Spleen (tissue), 11 donors: Measurements from ENCODE around the gene CCDC80. TPM values are rescaled to one million over a fixed set of nuclear protein-coding genes. Genes with fewer than 3 reads are reported as not detected.
A peak's percentile ranks its signal among the peaks of the same experiment; 100 is the strongest.

Experiments used
- DNase-seq: peaks from one replicate; pipeline ENCODE4 v3.0.0-alpha.2; 2020
- H3K27ac ChIP-seq, 8 donors: fragments of 200-600 bp; sonication (generic) in 7 of 8; 1 replicate in 4 of 8; 2 replicates in 4 of 8; pipeline versions ENCODE4 v1.5.0 to v1.8.0; 2016 to 2021; ENCODE audit warnings: inconsistent platforms in 4 of 8, mild to moderate bottlenecking in 4 of 8, moderate library complexity in 1 of 8
- H3K27me3 ChIP-seq, 7 donors: fragments of 200-600 bp; sonication (generic) in 6 of 7; replicated peaks in 1 of 7; 1 replicate in 4 of 7; 2 replicates in 3 of 7; pipeline versions ENCODE4 v1.5.0 to v1.8.0; 2016 to 2021; ENCODE audit warnings: inconsistent platforms in 3 of 7, mild to moderate bottlenecking in 1 of 7
- H3K36me3 ChIP-seq, 6 donors: fragments of 200-600 bp; sonication (generic) in 5 of 6; 1 replicate in 4 of 6; 2 replicates in 2 of 6; pipeline versions ENCODE4 v1.5.0 to v1.8.0; 2016 to 2021; ENCODE audit warnings: inconsistent platforms in 2 of 6
- H3K4me1 ChIP-seq, 6 donors: fragments of 200-600 bp; sonication (generic) in 5 of 6; 1 replicate in 3 of 6; 2 replicates in 3 of 6; pipeline versions ENCODE4 v1.5.0 to v1.8.0; 2016 to 2021; ENCODE audit warnings: inconsistent platforms in 3 of 6
- H3K4me3 ChIP-seq, 8 donors: fragments of 200-600 bp; sonication (generic) in 7 of 8; 1 replicate in 4 of 8; 2 replicates in 4 of 8; pipeline versions ENCODE4 v1.5.0 to v1.8.0; 2016 to 2021; ENCODE audit warnings: inconsistent platforms in 4 of 8, mild to moderate bottlenecking in 4 of 8, moderate library complexity in 2 of 8
- H3K9me3 ChIP-seq, 8 donors: fragments of 200-600 bp; sonication (generic) in 7 of 8; 1 replicate in 4 of 8; 2 replicates in 4 of 8; pipeline versions ENCODE4 v1.5.0 to v1.8.0; 2016 to 2021; ENCODE audit warnings: inconsistent platforms in 4 of 8
- CTCF ChIP-seq, 11 experiments: fragments of 200-600 bp in 7 of 11; fragments of 450-650 bp in 4 of 11; sonication (generic) in 4 of 11; IDR thresholded peaks in 8 of 11; conservative IDR thresholded peaks in 3 of 11; 1 replicate in 7 of 11; 2 replicates in 4 of 11; pipeline versions ENCODE4 v1.4.0 to v1.8.0; 2016 to 2021; ENCODE audit warnings: antibody characterized with exemption in 11 of 11, inconsistent platforms in 4 of 11, mild to moderate bottlenecking in 1 of 11
- POLR2A ChIP-seq, 3 donors: fragments of 450-650 bp; IDR thresholded peaks; one replicate each; pipeline ENCODE4 v1.5.1; 2017; ENCODE audit warnings: antibody characterized with exemption in 3 of 3, mild to moderate bottlenecking in 1 of 3
- POLR2AphosphoS5 ChIP-seq, 3 donors: sonication (generic); formaldehyde crosslinking; IDR thresholded peaks; one replicate each; pipeline ENCODE4 v1.5.1; 2017; ENCODE audit warnings: antibody characterized with exemption in 3 of 3
- WGBS, 5 donors: extraction: QIAGEN DNeasy Blood & Tissue Kit in 3 of 5; methylation state at CpG; one replicate each; pipeline versions ENCODE4 v1.1.5 to v1.1.7; 2013 to 2018; 5-methylcytosine and 5-hydroxymethylcytosine counted together
- intact Hi-C: fragments of 100-400 bp; cut with DNase I; formaldehyde crosslinking; loops from one replicate; pipeline ENCODE4 v1.15.0; 2023; ENCODE audit warnings: low total_unique reads
- polyA plus RNA-seq, 3 donors: library from polyadenylated mRNA; stranded (reverse); fragments of 200-250 nt; gene quantifications; one replicate each; pipeline ENCODE4 v1.2.1, GENCODE V29; 2013
- total RNA-seq, 7 donors: library from RNA; depleted of rRNA in 3 of 7; stranded (reverse); fragments of >200 nt in 3 of 7; fragmentation: NEBNext Ultra II Directional in 4 of 7; extraction: Animal tissue kit (Norgen Biotek cat#: 25700) in 4 of 7; gene quantifications; one replicate each; pipeline versions ENCODE4 v1.1.0 to v1.2.1, GENCODE V29; 2016 to 2021
- donor health status: healthy with polysubstance abuse.
- donor health status: DM: no; HTN: no; CAD: no; lungs with moderate emphysema.
- donor health status: DM: no; HTN: no; CAD: no.
- donor health status: Bipolar disorder and iron deficiency.
- donor health status: healthy.
- donor health status: DM: no; HTN: no; CAD: no.
- donor health status: DM: yes; HTN: yes; CAD: no.

CCDC80 gene
- total and polyA plus RNA-seq, 10 donors, result 5.2 to 99.9 (median 31.5) TPM

- DNase-seq, result peak; percentile 84
- no peaks in the 10 kb centered on the region for H3K9me3 ChIP-seq
- H3K4me1 ChIP-seq, result peaks cover 15 to 49% (median 27%) of the 10 kb centered on the region in 6 donors
- WGBS, 5 donors, result 12 to 31% (median 17%) methylated on average over 6 of the region's 6 CpGs
- H3K4me3 ChIP-seq, result peak overlapping the region in 1 of 8 donors; percentile 1
- H3K27me3 ChIP-seq, result no peaks in the 10 kb centered on the region
- intact Hi-C loops, result no loop called here
- H3K27ac ChIP-seq, result peak overlapping the region in 6 of 8 donors; percentile 25 to 64 (median 52)
- TF ChIP-seq POLR2AphosphoS5 (IDR thresholded peaks at IDR 0.05) (peak in 1 of 3 donors; percentile 45), CTCF (IDR thresholded peaks at IDR 0.05 in 8 of 11, conservative IDR thresholded peaks at IDR 0.05 in 3 of 11) (no peak)
- no peaks in the 10 kb centered on the region for H3K36me3 ChIP-seq
These were observed 35.8 kb upstream of the CCDC80 start for GRCh38 chr3:112676659-112677234.

GRCh38 chr3:112675943-112676535 is 35.1 kb upstream of the CCDC80 start:
- Histone ChIP-seq H3K4me3 (peak overlapping the region in 1 of 8 donors; percentile 1), H3K27ac (peak overlapping the region in 6 of 8 donors; percentile 25 to 64 (median 52))
- WGBS, 5 donors, result 61 to 77% (median 66%) methylated on average over 4 of the region's 4 CpGs

GRCh38 chr3:112675349-112675748 is 34.4 kb upstream of the CCDC80 start:
- Histone ChIP-seq H3K36me3 (no peaks in the 10 kb centered on the region), H3K9me3 (no peaks in the 10 kb centered on the region), H3K27ac (no peak overlapping the region), H3K4me3 (no peak overlapping the region), H3K4me1 (peaks cover 15 to 56% (median 29%) of the 10 kb centered on the region in 6 donors), H3K27me3 (no peaks in the 10 kb centered on the region)
- WGBS, 5 donors, result 62 to 90% (median 78%) methylated on average over 6 of the region's 6 CpGs
- no peak for DNase-seq
- TF ChIP-seq POLR2AphosphoS5 (IDR thresholded peaks at IDR 0.05), result no peak
- no peak for TF ChIP-seq POLR2A (IDR thresholded peaks at IDR 0.05)
- TF ChIP-seq CTCF (IDR thresholded peaks at IDR 0.05 in 8 of 11, conservative IDR thresholded peaks at IDR 0.05 in 3 of 11), result no peak
- intact Hi-C loops, result no loop called here

More at GRCh38 chr3:112675943-112676535, 35.1 kb upstream of the CCDC80 start:
- no peaks in the 10 kb centered on the region for H3K27me3 ChIP-seq
- no peak for DNase-seq
- no peaks in the 10 kb centered on the region for H3K36me3 ChIP-seq
- intact Hi-C loops, result no loop called here
- TF ChIP-seq POLR2A (IDR thresholded peaks at IDR 0.05) (no peak), POLR2AphosphoS5 (IDR thresholded peaks at IDR 0.05) (no peak), CTCF (IDR thresholded peaks at IDR 0.05 in 8 of 11, conservative IDR thresholded peaks at IDR 0.05 in 3 of 11) (no peak)
- H3K4me1 ChIP-seq, result peaks cover 15 to 56% (median 29%) of the 10 kb centered on the region in 6 donors
- H3K9me3 ChIP-seq, result no peaks in the 10 kb centered on the region
